PC-9 (cell line): Measurements from ENCODE around the gene KIF6. TPM values are rescaled to one million over a fixed set of nuclear protein-coding genes. Genes with fewer than 3 reads are reported as not detected.

Experiments
- BruUV-seq: library from RNA; stranded (reverse); fragments of 400-500 nt; replicated peaks from 2 replicates; lab custom pipeline; 2021; lab: Mats Ljungman, UMichigan
- CTCF ChIA-PET: fragments of 300-600 bp; sonication (Branson Sonifier 250); formaldehyde crosslinking; loops from one replicate; lab custom pipeline; 2022; ENCODE audit warnings: antibody characterized with exemption; lab: Charles Lee
- POLR2A ChIA-PET: fragments of 300-600 bp; sonication (Branson Sonifier 250); formaldehyde crosslinking; loops from one replicate; lab custom pipeline; 2022; ENCODE audit warnings: antibody characterized with exemption; ENCODE audit not compliant: unreplicated experiment; lab: Charles Lee
- DNase-seq, 2 experiments: peaks; one replicate each; pipeline versions ENCODE4 v3.0.0 to v3.0.0-alpha.2; 2015 to 2022; ENCODE audit warnings: mixed read lengths in 1 of 2
- H2AFZ ChIP-seq: fragments of 200-600 bp; sonication (generic); 2 replicates; pipeline ENCODE4 v1.8.1; 2017; ENCODE audit warnings: antibody characterized with exemption
- H3F3A ChIP-seq: fragments of 200-600 bp; sonication (generic); 2 replicates; pipeline ENCODE4 v1.8.1; 2017; ENCODE audit warnings: antibody characterized with exemption, mild to moderate bottlenecking, low read depth; ENCODE audit not compliant: insufficient read depth
- H3K27ac ChIP-seq: fragments of 200-600 bp; sonication (generic); 2 replicates; pipeline ENCODE4 v1.6.1; 2016; ENCODE audit warnings: mixed run types
- H3K27me3 ChIP-seq: fragments of 200-600 bp; sonication (generic); 2 replicates; pipeline ENCODE4 v1.6.1; 2016; ENCODE audit warnings: low read depth, mixed run types; ENCODE audit not compliant: insufficient read depth
- H3K36me3 ChIP-seq: fragments of 200-600 bp; sonication (generic); 2 replicates; pipeline ENCODE4 v1.6.1; 2016; ENCODE audit warnings: low read depth, mixed run types
- H3K4me1 ChIP-seq: fragments of 200-600 bp; sonication (generic); replicated peaks from 2 replicates; pipeline ENCODE4 v1.6.1; 2016; ENCODE audit warnings: mixed run types; ENCODE audit not compliant: insufficient read depth
- H3K4me2 ChIP-seq: fragments of 200-600 bp; sonication (generic); 2 replicates; pipeline ENCODE4 v1.6.1; 2017; ENCODE audit warnings: mixed run types
- H3K4me3 ChIP-seq: fragments of 200-600 bp; sonication (generic); 2 replicates; pipeline ENCODE4 v1.6.1; 2016; ENCODE audit warnings: mixed run types
- H3K79me2 ChIP-seq: fragments of 200-600 bp; sonication (generic); 2 replicates; pipeline ENCODE4 v1.6.1; 2017; ENCODE audit warnings: low read depth, mixed run types
- H3K9me2 ChIP-seq: fragments of 200-600 bp; sonication (generic); 2 replicates; pipeline ENCODE4 v1.8.1; 2017; ENCODE audit warnings: mild to moderate bottlenecking; ENCODE audit not compliant: insufficient read depth
- H3K9me3 ChIP-seq: fragments of 200-600 bp; sonication (generic); 2 replicates; pipeline ENCODE4 v1.8.1; 2016; ENCODE audit warnings: low read depth; ENCODE audit not compliant: insufficient read depth
- H4K20me1 ChIP-seq: fragments of 200-600 bp; sonication (generic); 2 replicates; pipeline ENCODE4 v1.8.1; 2017; ENCODE audit not compliant: insufficient read depth
- EZH2 ChIP-seq: fragments of 200-600 bp; sonication (generic); IDR thresholded peaks from 2 replicates; pipeline ENCODE4 v1.8.0; 2017; ENCODE audit warnings: antibody characterized with exemption, low read depth
- intact Hi-C: fragments of 100-400 bp; cut with micrococcal nuclease; formaldehyde crosslinking; loops from one replicate; pipeline ENCODE4 v1.10.0; 2022; ENCODE audit not compliant: unreplicated experiment
- total RNA-seq: library from RNA; stranded (reverse); gene quantifications from 2 replicates; pipeline ENCODE4 v1.2.3, GENCODE V29; 2021
- TF ChIP-seq, protein P1 (sequence below): fragments of 200-600 bp; sonication (generic); conservative IDR thresholded peaks from 2 replicates; pipeline ENCODE4 v1.6.1; 2017; ENCODE audit warnings: mixed run types, antibody characterized with exemption, mild to moderate bottlenecking, moderate library complexity

Gene KIF6
- total RNA-seq, 1 experiment from 2014 or later: not detected

- no peaks in the 10 kb centered on the region for H3K9me3 ChIP-seq
- POLR2A ChIA-PET: no interaction called here
These were observed 314.2 kb downstream of the KIF6 start for GRCh38 chr6:39411001-39411400.

GRCh38 chr6:39409889-39410288 lies 315.3 kb downstream of the KIF6 start:
- intact Hi-C loops: no loop called here
- TF ChIP-seq EZH2: no peak
- TF ChIP-seq, protein P1, sequence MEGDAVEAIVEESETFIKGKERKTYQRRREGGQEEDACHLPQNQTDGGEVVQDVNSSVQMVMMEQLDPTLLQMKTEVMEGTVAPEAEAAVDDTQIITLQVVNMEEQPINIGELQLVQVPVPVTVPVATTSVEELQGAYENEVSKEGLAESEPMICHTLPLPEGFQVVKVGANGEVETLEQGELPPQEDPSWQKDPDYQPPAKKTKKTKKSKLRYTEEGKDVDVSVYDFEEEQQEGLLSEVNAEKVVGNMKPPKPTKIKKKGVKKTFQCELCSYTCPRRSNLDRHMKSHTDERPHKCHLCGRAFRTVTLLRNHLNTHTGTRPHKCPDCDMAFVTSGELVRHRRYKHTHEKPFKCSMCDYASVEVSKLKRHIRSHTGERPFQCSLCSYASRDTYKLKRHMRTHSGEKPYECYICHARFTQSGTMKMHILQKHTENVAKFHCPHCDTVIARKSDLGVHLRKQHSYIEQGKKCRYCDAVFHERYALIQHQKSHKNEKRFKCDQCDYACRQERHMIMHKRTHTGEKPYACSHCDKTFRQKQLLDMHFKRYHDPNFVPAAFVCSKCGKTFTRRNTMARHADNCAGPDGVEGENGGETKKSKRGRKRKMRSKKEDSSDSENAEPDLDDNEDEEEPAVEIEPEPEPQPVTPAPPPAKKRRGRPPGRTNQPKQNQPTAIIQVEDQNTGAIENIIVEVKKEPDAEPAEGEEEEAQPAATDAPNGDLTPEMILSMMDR: no peak
- H3K27me3 ChIP-seq: no peaks in the 10 kb centered on the region
- POLR2A ChIA-PET: no interaction called here
- no peaks in the 10 kb centered on the region for H3K4me1 ChIP-seq
- no peak overlapping the region for H2AFZ ChIP-seq
- H4K20me1 ChIP-seq: no peaks in the 10 kb centered on the region
- no peak overlapping the region for H3K4me2 ChIP-seq
- H3F3A ChIP-seq: no peaks in the 10 kb centered on the region
- no peaks in the 10 kb centered on the region for H3K36me3 ChIP-seq
- DNase-seq: no peak
- no peak overlapping the region for H3K4me3 ChIP-seq
- H3K79me2 ChIP-seq: no peaks in the 10 kb centered on the region
- no TSS peak for BruUV-seq
- H3K9me2 ChIP-seq: no peaks in the 10 kb centered on the region
- no peaks in the 10 kb centered on the region for H3K9me3 ChIP-seq
- CTCF ChIA-PET: no interaction called here
- no peak overlapping the region for H3K27ac ChIP-seq

More at GRCh38 chr6:39411001-39411400, 314.2 kb downstream of the KIF6 start:
- CTCF ChIA-PET: no interaction called here
- Histone ChIP-seq H4K20me1 (no peaks in the 10 kb centered on the region), H3K4me1 (peaks cover 7% of the 10 kb centered on the region), H3K4me2 (no peak overlapping the region), H3F3A (peaks cover 3% of the 10 kb centered on the region; the same call in 1 of the 2 replicates), H3K9me2 (no peaks in the 10 kb centered on the region), H3K4me3 (no peak overlapping the region), H3K27me3 (no peaks in the 10 kb centered on the region), H2AFZ (no peak overlapping the region), H3K27ac (no peak overlapping the region), H3K79me2 (no peaks in the 10 kb centered on the region), H3K36me3 (no peaks in the 10 kb centered on the region)
- DNase-seq: no peak
- TF ChIP-seq, protein P1: no peak
- no peak for TF ChIP-seq EZH2
- intact Hi-C loops: no loop called here
- BruUV-seq: no TSS peak

DNA sequence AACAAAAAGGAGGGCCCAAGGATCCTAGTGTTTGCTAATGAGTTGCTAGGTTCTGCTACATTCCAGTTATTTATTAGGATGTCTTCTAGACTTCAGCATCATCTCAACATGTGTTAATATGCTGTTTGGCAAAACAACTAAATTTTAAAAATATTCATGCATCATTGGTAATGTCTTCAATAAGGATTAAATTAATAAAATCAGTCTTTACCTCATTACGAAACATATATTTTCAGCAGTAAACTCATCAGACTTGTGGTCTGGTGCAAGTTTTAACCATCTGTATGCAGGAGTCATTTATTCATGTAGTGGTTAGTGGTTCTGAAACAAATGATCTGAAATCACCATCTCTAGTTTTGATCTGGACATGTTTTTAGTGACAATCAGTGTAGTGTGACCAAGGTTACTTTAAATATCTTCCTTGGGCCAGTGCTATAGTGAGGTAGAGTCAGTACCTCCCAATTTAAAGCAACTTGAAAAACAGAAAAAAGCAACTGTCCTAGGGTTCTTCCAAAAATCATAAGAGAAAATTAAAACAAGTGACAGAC lies 317.7 kb downstream of the KIF6 start:
- Histone ChIP-seq H3K4me1 (no peaks in the 10 kb centered on the region), H3K27me3 (no peaks in the 10 kb centered on the region), H3K79me2 (no peaks in the 10 kb centered on the region), H3K27ac (no peak overlapping the region), H3K4me3 (no peak overlapping the region), H3K9me2 (no peaks in the 10 kb centered on the region), H3K9me3 (no peaks in the 10 kb centered on the region), H3F3A (no peaks in the 10 kb centered on the region), H2AFZ (no peak overlapping the region), H4K20me1 (no peaks in the 10 kb centered on the region), H3K4me2 (no peak overlapping the region), H3K36me3 (no peaks in the 10 kb centered on the region)
- POLR2A ChIA-PET: interaction anchor here (0.6 kb wide), 1 partner anchor 319 kb away, joined by 3 read pairs; no protein-coding TSS in a partner anchor
- no peak for DNase-seq
- no TSS peak for BruUV-seq
- CTCF ChIA-PET: no interaction called here
- intact Hi-C loops: no loop called here
- no peak for TF ChIP-seq EZH2
- TF ChIP-seq, protein P1: no peak
